HCT116 (cell line): ENCODE data around the gene CCDC197. TPM values are rescaled to one million over a fixed set of nuclear protein-coding genes. Genes with fewer than 3 reads are reported as not detected.

Experiments used
- ATAC-seq: fragments of 200-7000 bp; cut with Tn5 transposase; 2 replicates; pipeline ENCODE4 v1.9.1; 2020; ENCODE audit warnings: mild to moderate bottlenecking, moderate library complexity
- BruUV-seq: library from RNA; stranded (reverse); fragments of 400-500 nt; replicated peaks from 2 replicates; lab custom pipeline; 2021; lab: Mats Ljungman, UMichigan
- CTCF ChIA-PET: fragments of 300-600 bp; sonication (Branson Sonifier 250); formaldehyde crosslinking; loops from one replicate; lab custom pipeline; 2021; ENCODE audit warnings: antibody characterized with exemption; lab: Charles Lee
- POLR2A ChIA-PET: fragments of 300-600, 350-600 bp; sonication (Branson Sonifier 250); formaldehyde crosslinking; loops from one replicate; lab custom pipeline; 2021; ENCODE audit warnings: antibody characterized with exemption; lab: Charles Lee
- RAD21 ChIA-PET, 2 experiments: fragments of 300-600 bp; sonication (Branson Sonifier 250); formaldehyde crosslinking; loops; one replicate each; lab custom pipeline; 2023; ENCODE audit warnings: low total read pairs in 2 of 2; ENCODE audit not compliant: uncharacterized antibody in 2 of 2, unreplicated experiment in 2 of 2, low non-redundant PET in 1 of 2; lab: Charles Lee
- DNase-seq: peaks from one replicate; pipeline ENCODE4 v3.0.0-alpha.2; 2010; ENCODE audit warnings: low read depth, low spot score
- H2AFZ ChIP-seq: fragments of 200-600 bp; shearing (Covaris generic), sonication (generic); 2 replicates; pipeline ENCODE4 v1.6.1; 2017; ENCODE audit warnings: low read depth, mixed run types, mixed read lengths, antibody characterized with exemption, low read length; ENCODE audit not compliant: poor library complexity, severe bottlenecking
- H3K27ac ChIP-seq: 2 replicates; pipeline ENCODE4 v1.5.1; 2012; ENCODE audit warnings: low read depth, low read length
- H3K27me3 ChIP-seq: fragments of 200-600 bp; sonication (generic); 2 replicates; pipeline ENCODE4 v1.6.1; 2016; ENCODE audit warnings: mixed run types, low read length, mixed read lengths; ENCODE audit not compliant: insufficient read depth
- H3K36me3 ChIP-seq, 2 experiments: fragments of 200-500 bp in 1 of 2; fragments of 200-600 bp in 1 of 2; sonication (Bioruptor generic) in 1 of 2; sonication (generic) in 1 of 2; 2 replicates each; pipeline versions ENCODE4 v1.5.1 to v1.6.1; 2014 to 2016; ENCODE audit warnings: low read length in 2 of 2, inconsistent platforms in 1 of 2, mixed read lengths in 1 of 2, mixed run types in 1 of 2; ENCODE audit not compliant: insufficient read depth in 2 of 2, control insufficient read depth in 1 of 2
- H3K4me1 ChIP-seq, 2 experiments: fragments of 200-600 bp in 1 of 2; sonication (generic) in 1 of 2; 2 replicates each; pipeline versions ENCODE4 v1.5.1 to v1.6.1; 2012 to 2017; ENCODE audit warnings: low read length in 2 of 2, inconsistent platforms in 1 of 2, mild to moderate bottlenecking in 1 of 2, mixed read lengths in 1 of 2, mixed run types in 1 of 2, moderate library complexity in 1 of 2; ENCODE audit not compliant: insufficient read depth in 2 of 2, control insufficient read depth in 1 of 2
- H3K4me2 ChIP-seq: fragments of 200-600 bp; sonication (generic); 2 replicates; pipeline ENCODE4 v1.6.1; 2017; ENCODE audit warnings: mixed run types, low read length, mixed read lengths
- H3K4me3 ChIP-seq, 2 experiments: fragments of 200-600 bp in 1 of 2; sonication (generic) in 1 of 2; replicated peaks in 1 of 2; 2 replicates each; pipeline ENCODE4 v1.5.1; 2011 to 2016; ENCODE audit warnings: low read length in 2 of 2, control low read depth in 1 of 2, low read depth in 1 of 2, mild to moderate bottlenecking in 1 of 2, mixed read lengths in 1 of 2, mixed run types in 1 of 2
- H3K79me2 ChIP-seq: fragments of 200-600 bp; sonication (generic); 2 replicates; pipeline ENCODE4 v1.6.1; 2017; ENCODE audit warnings: mild to moderate bottlenecking, mixed run types, low read length, moderate library complexity, mixed read lengths; ENCODE audit not compliant: insufficient read depth
- H3K9ac ChIP-seq: fragments of 200-600 bp; sonication (generic); 2 replicates; pipeline ENCODE4 v1.6.1; 2016; ENCODE audit warnings: low read length, mixed read lengths
- H3K9me2 ChIP-seq: fragments of 200-600 bp; sonication (generic), shearing (Covaris generic); 2 replicates; pipeline ENCODE4 v1.6.1; 2017; ENCODE audit warnings: mixed run types, mild to moderate bottlenecking, moderate library complexity; ENCODE audit not compliant: insufficient read depth
- H3K9me3 ChIP-seq, 2 experiments: fragments of 200-500 bp in 1 of 2; fragments of 200-600 bp in 1 of 2; sonication (Bioruptor generic) in 1 of 2; sonication (generic) in 1 of 2; 2 replicates each; pipeline ENCODE4 v1.6.1; 2014 to 2017; ENCODE audit warnings: low read length in 2 of 2, mixed read lengths in 2 of 2, inconsistent platforms in 1 of 2, low read depth in 1 of 2, mild to moderate bottlenecking in 1 of 2, mixed run types in 1 of 2, moderate library complexity in 1 of 2; ENCODE audit not compliant: control insufficient read depth in 1 of 2, insufficient read depth in 1 of 2
- H4K20me1 ChIP-seq: fragments of 200-600 bp; sonication (generic), shearing (Covaris generic); 2 replicates; pipeline ENCODE4 v1.6.1; 2017; ENCODE audit warnings: mixed run types, mild to moderate bottlenecking, moderate library complexity; ENCODE audit not compliant: insufficient read depth
- CTCF ChIP-seq, 3 experiments: fragments of 200-600 bp in 1 of 3; sonication (generic) in 1 of 3; IDR thresholded peaks in 2 of 3; conservative IDR thresholded peaks in 1 of 3; 2 replicates each; pipeline ENCODE4 v1.5.1; 2012 to 2017; ENCODE audit warnings: low read depth in 2 of 3, low read length in 2 of 3, antibody characterized with exemption in 1 of 3, borderline replicate concordance in 1 of 3, control low read depth in 1 of 3, mild to moderate bottlenecking in 1 of 3, mixed read lengths in 1 of 3, mixed run types in 1 of 3, moderate library complexity in 1 of 3; ENCODE audit not compliant: insufficient read depth in 1 of 3
- EGR1 ChIP-seq: IDR thresholded peaks from 2 replicates; pipeline ENCODE4 v1.6.1; 2012; ENCODE audit warnings: low read depth
- EZH2phosphoT487 ChIP-seq: fragments of 200-600 bp; IDR thresholded peaks from 2 replicates; pipeline ENCODE4 v1.6.1; 2018; ENCODE audit warnings: antibody characterized with exemption, borderline replicate concordance
- MAX ChIP-seq: IDR thresholded peaks from 2 replicates; pipeline ENCODE4 v1.6.1; 2012
- POLR2AphosphoS5 ChIP-seq: IDR thresholded peaks from 2 replicates; pipeline ENCODE4 v1.6.1; 2011; ENCODE audit warnings: mild to moderate bottlenecking, low read depth, low read length, moderate library complexity
- REST ChIP-seq: IDR thresholded peaks from 2 replicates; pipeline ENCODE4 v1.6.1; 2012; ENCODE audit warnings: low read depth
- SP1 ChIP-seq: IDR thresholded peaks from 2 replicates; pipeline ENCODE4 v1.6.1; 2012; ENCODE audit warnings: low read depth
- YY1 ChIP-seq: IDR thresholded peaks from 2 replicates; pipeline ENCODE4 v1.6.1; 2011; ENCODE audit warnings: low read length, low read depth, moderate library complexity, mild to moderate bottlenecking; ENCODE audit not compliant: insufficient replicate concordance; ENCODE audit errors: extremely low read depth
- ZFX ChIP-seq: fragments of 450-650 bp; IDR thresholded peaks from 2 replicates; pipeline ENCODE4 v1.6.1; 2017
- ZNF274 ChIP-seq: fragments of 200-500 bp; sonication (Bioruptor generic); IDR thresholded peaks from 2 replicates; pipeline ENCODE4 v1.6.1; 2014; ENCODE audit warnings: mild to moderate bottlenecking, low read depth, low read length, inconsistent platforms
- intact Hi-C: fragments of 100-400 bp; cut with micrococcal nuclease; formaldehyde crosslinking; loops from 2 replicates; pipeline ENCODE4 v1.10.0; 2022
- total RNA-seq: library from RNA; stranded (reverse); gene quantifications from one replicate; pipeline ENCODE4 v1.2.1, GENCODE V29; 2021; ENCODE audit not compliant: unreplicated experiment

The CCDC197 gene
- total RNA-seq, 1 experiment from 2014 or later = not detected

GRCh38 chr14:93950948-93951634 lies 46.0 kb upstream of the CCDC197 start (continued):
- TF ChIP-seq REST (no peak), EGR1 (no peak), EZH2phosphoT487 (no peak), YY1 (no peak)

- no peaks in the 10 kb centered on the region for H3K79me2 ChIP-seq
- ATAC-seq (peak; percentile 10; the same call in 1 of the 2 replicates), DNase-seq (no peak)
- no peaks in the 10 kb centered on the region for H3K9me2 ChIP-seq
- no peaks in the 10 kb centered on the region for H3K36me3 ChIP-seq
- POLR2A ChIA-PET = interaction anchor here (1.1 to 1.6 kb wide), 2 partner anchors 8 to 12 kb away, joined by 3 read pairs; no protein-coding TSS in a partner anchor
- no peak overlapping the region for H2AFZ ChIP-seq
- no peak overlapping the region for H3K27ac ChIP-seq
- H3K27me3 ChIP-seq = no peaks in the 10 kb centered on the region
- H4K20me1 ChIP-seq = no peaks in the 10 kb centered on the region
- no peaks in the 10 kb centered on the region for H3K9me3 ChIP-seq
- RAD21 ChIA-PET = no interaction called here
- H3K4me2 ChIP-seq = peak overlapping the region; percentile 35
- H3K4me1 ChIP-seq = peaks cover 12 to 51% of the 10 kb centered on the region in 2 experiments; a peak in 3 of 4 replicates
- CTCF ChIA-PET = interaction anchor here (1.3 to 2.7 kb wide), 3 partner anchors 10 to 19 kb away, joined by 4 to 13 read pairs (median 8); no protein-coding TSS in a partner anchor
- H3K9ac ChIP-seq = no peak overlapping the region
- no peak overlapping the region for H3K4me3 ChIP-seq
- no TSS peak for BruUV-seq
- intact Hi-C loops = no loop called here
- TF ChIP-seq YY1 (no peak), CTCF (IDR thresholded peaks at IDR 0.05 in 2 of 3, conservative IDR thresholded peaks at IDR 0.05 in 1 of 3; ENCODE audit: borderline replicate concordance in 1 of 3, insufficient read depth in 1 of 3, low read depth in 2 of 3, low read length in 2 of 3) (no peak), EGR1 (no peak), SP1 (no peak), REST (no peak), ZFX (no peak), POLR2AphosphoS5 (no peak), ZNF274 (no peak), MAX (no peak), EZH2phosphoT487 (no peak)
These were observed 45.2 kb upstream of the CCDC197 start for GRCh38 chr14:93951635-93952540.
